ENCODE measurements around the gene SMIM10.
"Not testable (repeated sequence)": the region's sequence is repeated elsewhere in the genome, so short reads cannot be mapped to it uniquely, and the experiment has no call there.

SMIM10 gene

DNA sequence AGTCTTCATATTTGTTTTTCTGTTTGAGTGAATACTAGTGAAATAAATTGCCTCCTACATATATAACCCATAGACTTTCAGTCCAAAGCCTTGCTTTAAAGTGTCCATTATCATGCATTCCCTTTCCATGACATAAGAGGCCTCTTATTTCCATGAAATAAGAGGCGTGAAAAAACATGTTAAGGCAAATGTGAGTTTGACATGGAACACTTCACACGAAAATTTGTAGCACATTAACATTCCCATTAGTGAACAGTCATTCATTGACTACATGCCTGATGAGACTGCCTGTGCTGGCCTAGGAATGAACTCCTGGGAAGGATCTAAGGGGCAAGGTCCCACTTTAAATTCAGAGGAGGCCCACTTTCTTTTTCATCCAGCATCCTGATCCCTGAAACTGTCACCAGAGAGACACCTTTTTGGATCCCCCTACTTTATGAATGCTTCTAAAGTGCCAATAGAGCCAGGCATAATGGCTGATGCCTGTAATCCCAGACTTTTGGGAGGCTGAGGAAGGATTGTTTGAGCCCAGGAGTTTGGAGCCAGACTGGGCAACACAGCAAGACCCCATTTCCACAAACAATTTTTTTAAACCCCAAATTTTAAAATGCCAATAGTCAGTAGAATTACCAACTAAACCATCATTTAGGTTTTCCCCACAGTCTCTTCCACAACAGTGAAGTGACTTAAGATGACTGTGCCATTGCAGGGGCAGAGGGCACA, 24.9 kb downstream of the SMIM10 start:
- no peak for DNase-seq

DNA sequence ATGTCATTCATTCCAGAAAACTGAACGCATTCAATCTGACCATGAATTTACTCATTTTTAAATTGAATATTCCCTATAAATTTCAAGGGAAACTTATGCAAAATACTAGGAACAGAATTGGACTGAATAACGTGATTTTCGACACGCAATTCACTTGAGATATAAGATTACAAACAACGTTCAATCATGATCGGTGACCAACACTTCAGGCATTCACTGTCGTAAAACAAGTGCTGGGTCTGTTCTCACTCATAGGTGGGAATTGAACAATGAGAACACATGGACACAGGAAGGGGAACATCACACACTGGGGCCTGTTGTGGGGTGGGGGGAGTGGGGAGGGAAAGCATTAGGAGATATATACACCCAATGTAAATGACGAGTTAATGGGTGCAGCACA, 29.1 kb downstream of the SMIM10 start:
- DNase-seq: not testable (repeated sequence)

DNA sequence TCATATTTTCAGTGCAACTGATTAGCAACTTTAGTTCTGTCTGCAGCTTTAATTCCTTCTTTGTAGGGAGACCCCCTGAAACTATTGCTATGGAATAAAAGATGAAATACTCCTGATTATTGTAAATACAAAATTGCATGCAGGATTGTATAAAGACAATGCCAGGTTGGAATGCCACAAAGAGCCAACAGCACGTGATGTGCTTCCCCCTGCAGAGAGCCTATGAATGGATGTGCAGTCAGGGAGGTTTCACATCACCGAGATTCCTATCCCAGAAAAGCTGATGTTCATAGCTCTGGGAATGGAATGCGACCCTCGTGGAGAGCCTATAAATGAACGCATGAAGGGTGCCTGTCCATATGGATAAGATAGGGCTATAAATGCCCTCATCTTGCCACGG, 33.0 kb downstream of the SMIM10 start:
- DNase-seq: not testable (repeated sequence)

DNA sequence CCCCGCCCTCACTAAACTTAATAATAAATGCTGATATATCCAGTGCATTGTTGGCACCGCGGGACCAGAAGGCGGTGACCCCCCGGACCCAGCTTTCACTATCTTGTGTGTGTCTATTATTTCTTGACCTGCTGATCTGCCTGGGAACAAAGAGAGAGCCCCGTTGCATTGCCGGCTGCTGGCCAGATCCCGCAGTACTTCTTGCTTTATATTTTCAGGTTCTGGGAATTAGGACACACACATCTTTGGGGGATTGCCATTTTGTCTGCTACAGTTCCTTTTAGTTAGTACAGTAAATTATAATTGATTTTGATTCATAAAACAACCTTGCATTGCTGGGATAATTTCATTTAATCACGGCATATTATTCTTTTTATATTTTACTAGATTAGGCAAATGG, 33.7 kb downstream of the SMIM10 start:
- no peak for DNase-seq

DNA sequence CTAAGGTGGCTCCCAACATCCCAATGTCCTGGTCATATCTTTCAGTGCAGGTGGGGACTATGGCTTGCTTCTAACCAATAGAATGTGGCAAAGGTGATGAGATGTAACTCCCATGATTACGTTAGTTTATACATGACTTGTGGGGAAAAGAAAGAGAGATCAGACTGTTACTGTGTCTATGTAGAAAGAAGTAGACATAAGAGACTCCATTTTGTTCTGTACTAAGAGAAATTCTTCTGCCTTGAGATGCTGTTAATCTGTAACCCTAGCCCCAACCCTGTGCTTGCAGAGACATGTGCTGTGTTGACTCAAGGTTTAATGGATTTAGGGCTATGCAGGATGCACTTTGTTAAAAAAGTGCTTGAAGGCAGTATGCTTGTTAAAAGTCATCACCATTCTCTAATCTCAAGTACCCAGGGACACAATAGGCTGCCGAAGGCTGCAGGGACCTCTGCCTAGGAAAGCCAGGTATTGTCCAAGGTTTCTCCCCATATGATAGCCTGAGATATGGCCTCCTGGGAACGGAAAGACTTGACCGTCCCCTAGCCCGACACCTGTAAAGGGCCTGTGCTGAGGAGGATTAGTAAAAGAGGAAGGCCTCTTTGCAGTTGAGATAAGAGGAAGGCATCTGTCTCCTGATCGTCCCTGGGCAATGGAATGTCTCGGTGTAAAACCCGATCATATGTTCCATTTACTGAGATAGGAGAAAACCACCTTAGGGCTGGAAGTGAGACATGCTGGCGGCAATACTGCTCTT, 39.6 kb downstream of the SMIM10 start:
- not testable (repeated sequence) for DNase-seq

DNA sequence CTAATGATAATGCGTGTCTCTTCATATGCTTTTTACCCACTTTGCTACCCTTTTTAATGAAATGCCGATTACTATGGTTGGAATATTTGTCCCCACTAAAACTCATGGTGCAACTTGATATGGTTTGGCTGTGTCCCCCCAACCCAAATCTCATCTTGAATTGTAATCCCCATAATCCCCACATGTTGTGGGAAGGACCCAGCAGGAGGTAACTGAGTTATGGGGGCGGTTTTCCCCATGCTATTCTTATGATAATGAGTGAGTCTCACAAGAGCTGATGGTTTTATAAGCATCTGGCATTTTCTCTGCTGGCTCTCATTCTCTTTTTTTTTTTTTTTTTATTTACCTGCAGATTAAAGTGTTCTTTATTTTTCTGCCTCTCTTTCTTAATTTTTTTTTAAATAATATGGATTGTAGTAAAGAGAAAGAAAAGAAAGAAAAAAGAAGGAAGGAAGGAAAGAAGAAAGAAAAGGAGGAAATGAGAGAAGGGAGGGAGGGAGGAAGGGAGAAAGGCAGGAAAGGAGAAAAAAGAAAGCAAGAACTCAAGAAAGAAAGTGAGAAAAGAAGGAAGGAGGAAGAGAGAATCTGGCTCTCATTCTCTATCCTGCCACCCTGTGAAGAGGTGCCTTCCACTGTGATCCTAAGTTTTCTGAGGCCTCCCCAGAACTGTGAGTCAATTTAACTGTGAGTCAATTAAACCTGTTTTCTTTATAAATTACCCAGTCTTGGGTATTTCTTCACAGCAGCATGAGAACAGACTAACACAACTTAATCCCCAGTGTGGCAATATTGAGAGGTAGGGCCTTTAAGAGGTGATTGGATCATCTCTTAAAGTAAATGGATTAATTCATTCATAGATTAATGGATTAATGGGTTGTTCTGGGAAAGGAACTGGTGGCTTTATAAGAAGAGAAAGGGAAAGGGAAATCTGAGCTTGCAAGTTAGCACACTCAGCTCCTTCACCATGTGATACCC, 50.6 kb downstream of the SMIM10 start:
- DNase-seq: not testable (repeated sequence)
